ENCODE data around the gene PHLPP1. TPM values are rescaled to one million over a fixed set of nuclear protein-coding genes. Genes with fewer than 3 reads are reported as not detected.
A peak's percentile ranks its signal among the peaks of the same experiment; 100 is the strongest.

The PHLPP1 gene
- total and polyA plus RNA-seq, 2 of the 4 experiments (the other 2 are of a cell fraction): 3.3 to 3.6 TPM

DNA sequence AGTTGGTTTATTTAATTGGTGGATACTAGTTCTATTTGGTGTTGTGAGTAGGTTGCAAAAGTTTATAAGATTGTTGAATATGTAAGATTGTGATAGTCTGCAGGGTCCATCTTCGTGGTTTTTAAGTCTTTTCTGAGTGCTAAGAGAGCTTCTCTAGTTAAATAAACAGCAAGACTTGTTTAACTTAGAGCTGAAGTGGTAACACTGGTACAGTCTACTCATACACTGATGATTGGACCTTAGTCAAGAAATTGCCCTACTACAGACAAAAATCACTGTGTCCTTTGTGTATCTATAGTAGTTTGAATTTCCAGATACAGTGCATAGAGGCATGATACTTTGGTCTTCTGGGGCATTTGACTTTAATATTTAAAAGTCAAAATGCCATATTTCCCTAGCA, 94.6 kb downstream of the PHLPP1 start:
- intact Hi-C loops (cut with micrococcal nuclease) (no loop called here), in situ Hi-C loops (cut with MboI; ENCODE audit: low sequenced_read_pairs) (no loop called here), dilution Hi-C loops (cut with HindIII; ENCODE audit: low sequenced_read_pairs, unreplicated experiment) (no loop called here)
- H4K20me1 ChIP-seq (ENCODE audit: insufficient read depth, low read length): no peaks in the 10 kb centered on the region
- no peaks in the 10 kb centered on the region for H3K9me3 ChIP-seq (ENCODE audit: control insufficient read depth, insufficient read depth, low read length)
- no peak overlapping the region for H3K27ac ChIP-seq (ENCODE audit: insufficient read depth, low read length)
- no peaks in the 10 kb centered on the region for H3K9me1 ChIP-seq (ENCODE audit: insufficient read depth, low read length)
- no peak overlapping the region for H3K4me3 ChIP-seq (ENCODE audit: insufficient read depth, low read depth, low read length)
- BruUV-seq (replicated peaks): no TSS peak
- H4K5ac ChIP-seq (ENCODE audit: low read depth, low read length): no peak overlapping the region
- H3K56ac ChIP-seq (ENCODE audit: extremely low read depth, insufficient read depth, low read length): no peak overlapping the region
- peaks cover 7% of the 10 kb centered on the region for H3K4me1 ChIP-seq (ENCODE audit: control insufficient read depth, insufficient read depth, low read length)
- WGBS, 2 experiments (ENCODE audit: extremely low coverage in 2 of 2, insufficient read length in 1 of 2): no CpG with 5 or more reads among the region's 1 CpG
- H2AK9ac ChIP-seq (replicated peaks; ENCODE audit: low read depth, low read length, poor library complexity): no peak overlapping the region
- no peak overlapping the region for H4K91ac ChIP-seq (ENCODE audit: insufficient read depth, low read depth, low read length)
- no peak overlapping the region for H3K18ac ChIP-seq (ENCODE audit: low read depth, low read length)
- no peak overlapping the region for H2AFZ ChIP-seq (replicated peaks; ENCODE audit: low read length, poor library complexity)
- no peak overlapping the region for H3K9ac ChIP-seq (ENCODE audit: low read depth, low read length)
- no peak overlapping the region for H3K4ac ChIP-seq (ENCODE audit: low read depth, low read length)
- no peaks in the 10 kb centered on the region for H3K27me3 ChIP-seq (ENCODE audit: control insufficient read depth, insufficient read depth, low read length)
- ATAC-seq (ENCODE audit: low read depth) (peak; percentile 71), DNase-seq (peak; percentile 51)
- no peak overlapping the region for H2BK5ac ChIP-seq (ENCODE audit: low read depth, low read length, poor library complexity, severe bottlenecking)
- no peak overlapping the region for H3K4me2 ChIP-seq (ENCODE audit: low read depth, low read length)
- H3K14ac ChIP-seq (replicated peaks; ENCODE audit: low read depth, low read length): no peak overlapping the region
- H2BK15ac ChIP-seq (ENCODE audit: low read depth, low read length): no peak overlapping the region
- H2AK5ac ChIP-seq (ENCODE audit: low read depth, low read length): no peak overlapping the region
- CTCF ChIA-PET: interaction anchor here (1.0 kb wide), 1 partner anchor 18 kb away, joined by 3 read pairs; no protein-coding TSS in a partner anchor
- H3K23ac ChIP-seq (ENCODE audit: low read depth, low read length): no peak overlapping the region
- no peak overlapping the region for H2BK120ac ChIP-seq (ENCODE audit: low read depth, low read length)
- POLR2A ChIA-PET (ENCODE audit: unreplicated experiment): no interaction called here
- TF ChIP-seq MXI1 (IDR thresholded peaks at IDR 0.05; ENCODE audit: borderline replicate concordance, low read depth, low read length) (no peak), SMC3 (IDR thresholded peaks at IDR 0.05; ENCODE audit: low read depth, low read length) (no peak), USF2 (IDR thresholded peaks at IDR 0.05; ENCODE audit: low read depth, low read length) (no peak), CEBPB (IDR thresholded peaks at IDR 0.05; ENCODE audit: low read depth, low read length) (no peak), NFE2L2 (IDR thresholded peaks at IDR 0.05; ENCODE audit: low read depth, low read length) (no peak), RAD21 (IDR thresholded peaks at IDR 0.05; ENCODE audit: low read length) (no peak)
- TF ChIP-seq, protein P1, sequence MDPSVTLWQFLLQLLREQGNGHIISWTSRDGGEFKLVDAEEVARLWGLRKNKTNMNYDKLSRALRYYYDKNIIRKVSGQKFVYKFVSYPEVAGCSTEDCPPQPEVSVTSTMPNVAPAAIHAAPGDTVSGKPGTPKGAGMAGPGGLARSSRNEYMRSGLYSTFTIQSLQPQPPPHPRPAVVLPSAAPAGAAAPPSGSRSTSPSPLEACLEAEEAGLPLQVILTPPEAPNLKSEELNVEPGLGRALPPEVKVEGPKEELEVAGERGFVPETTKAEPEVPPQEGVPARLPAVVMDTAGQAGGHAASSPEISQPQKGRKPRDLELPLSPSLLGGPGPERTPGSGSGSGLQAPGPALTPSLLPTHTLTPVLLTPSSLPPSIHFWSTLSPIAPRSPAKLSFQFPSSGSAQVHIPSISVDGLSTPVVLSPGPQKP (IDR thresholded peaks at IDR 0.05; ENCODE audit: borderline replicate concordance, low read depth, low read length): no peak
- no peak overlapping the region for H2BK20ac ChIP-seq (ENCODE audit: low read depth, low read length)
- peaks cover 4 to 7% of the 10 kb centered on the region in 2 experiments; a peak in 2 of 4 replicates for H3K79me1 ChIP-seq (ENCODE audit: low read depth in 1 of 2, low read length in 2 of 2)
- no peak overlapping the region for H4K8ac ChIP-seq (ENCODE audit: low read depth in 2 of 2, low read length in 2 of 2)
- H3K36me3 ChIP-seq (ENCODE audit: control insufficient read depth, insufficient read depth, low read length): no peaks in the 10 kb centered on the region

Measured in IMR-90 (cell line).